Measurements from ENCODE around the gene ELOVL6.

Gene ELOVL6

DNA sequence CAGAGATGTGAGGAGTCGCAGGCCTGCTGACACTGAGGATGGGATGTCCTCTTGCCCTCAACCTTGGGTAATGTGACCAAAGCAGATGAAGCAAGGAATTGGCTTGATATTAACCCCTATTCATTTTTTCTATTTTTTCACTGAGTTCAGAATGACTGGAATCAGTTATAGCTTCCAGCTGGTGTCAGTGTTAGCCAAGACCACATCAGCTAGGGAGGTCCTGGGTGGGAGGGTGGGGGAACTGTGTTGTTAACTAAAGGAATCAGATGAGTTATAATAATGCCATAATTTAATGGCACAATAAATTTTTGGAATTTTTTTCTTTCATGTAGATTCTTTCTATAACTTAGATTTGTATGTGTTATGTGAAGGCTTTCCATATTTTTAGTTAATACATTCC lies 193.9 kb downstream of the ELOVL6 start:
- no peak overlapping the region for H3K4me3 ChIP-seq (ENCODE audit: low read depth in 1 of 2, low read length in 1 of 2)
- no peaks in the 10 kb centered on the region for H3K27me3 ChIP-seq
- H3K27ac ChIP-seq = no peak overlapping the region
- H3K36me3 ChIP-seq = no peaks in the 10 kb centered on the region
- H3K9me3 ChIP-seq = no peaks in the 10 kb centered on the region
- no peak for TF ChIP-seq CTCF (IDR thresholded peaks at IDR 0.05)
- no peaks in the 10 kb centered on the region for H3K4me1 ChIP-seq (ENCODE audit: control insufficient read depth in 1 of 2, insufficient read depth in 1 of 2, low read depth in 1 of 2, low read length in 1 of 2)

GRCh38 chr4:110003401-110004187 lies 194.8 kb downstream of the ELOVL6 start:
- H3K4me3 ChIP-seq (ENCODE audit: low read depth in 1 of 2, low read length in 1 of 2) = no peak overlapping the region
- no peaks in the 10 kb centered on the region for H3K27me3 ChIP-seq
- TF ChIP-seq CTCF (IDR thresholded peaks at IDR 0.05) = no peak
- H3K4me1 ChIP-seq (ENCODE audit: control insufficient read depth in 1 of 2, insufficient read depth in 1 of 2, low read depth in 1 of 2, low read length in 1 of 2) = no peaks in the 10 kb centered on the region
- H3K36me3 ChIP-seq = no peaks in the 10 kb centered on the region
- H3K27ac ChIP-seq = no peak overlapping the region
- no peaks in the 10 kb centered on the region for H3K9me3 ChIP-seq

DNA sequence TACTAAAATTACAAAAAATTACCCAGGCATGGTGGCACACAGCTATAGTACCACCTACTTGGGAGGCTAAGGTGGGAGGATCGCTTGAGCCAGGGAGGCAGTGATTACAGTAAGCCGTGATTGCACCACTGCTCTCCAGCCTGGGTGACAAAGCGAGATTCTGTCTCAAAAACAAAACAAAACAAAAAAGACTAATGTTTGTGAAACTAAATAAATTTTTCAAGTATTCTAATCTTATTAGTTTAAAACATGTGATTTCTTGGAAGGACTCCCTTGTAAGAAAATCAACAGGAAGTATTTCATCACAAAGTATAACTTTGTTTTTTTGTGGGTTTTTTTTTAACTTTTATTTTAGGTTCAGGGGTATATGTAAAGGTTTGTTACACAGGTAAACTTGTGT lies 196.1 kb downstream of the ELOVL6 start:
- no peak for TF ChIP-seq CTCF (IDR thresholded peaks at IDR 0.05)
- Histone ChIP-seq H3K36me3 (no peaks in the 10 kb centered on the region), H3K27ac (no peak overlapping the region), H3K4me1 (ENCODE audit: control insufficient read depth in 1 of 2, insufficient read depth in 1 of 2, low read depth in 1 of 2, low read length in 1 of 2) (no peaks in the 10 kb centered on the region), H3K9me3 (no peaks in the 10 kb centered on the region), H3K4me3 (ENCODE audit: low read depth in 1 of 2, low read length in 1 of 2) (no peak overlapping the region), H3K27me3 (no peaks in the 10 kb centered on the region)

GRCh38 chr4:109999585-109999912 lies 198.9 kb downstream of the ELOVL6 start:
- H3K27ac ChIP-seq = no peak overlapping the region
- TF ChIP-seq CTCF (IDR thresholded peaks at IDR 0.05) = no peak
- H3K4me1 ChIP-seq (ENCODE audit: control insufficient read depth in 1 of 2, insufficient read depth in 1 of 2, low read depth in 1 of 2, low read length in 1 of 2) = no peaks in the 10 kb centered on the region

GRCh38 chr4:109998867-109999584 lies 199.4 kb downstream of the ELOVL6 start:
- Histone ChIP-seq H3K4me3 (ENCODE audit: low read depth in 1 of 2, low read length in 1 of 2) (no peak overlapping the region), H3K4me1 (ENCODE audit: control insufficient read depth in 1 of 2, insufficient read depth in 1 of 2, low read depth in 1 of 2, low read length in 1 of 2) (no peaks in the 10 kb centered on the region), H3K9me3 (no peaks in the 10 kb centered on the region), H3K27ac (no peak overlapping the region), H3K27me3 (no peaks in the 10 kb centered on the region), H3K36me3 (no peaks in the 10 kb centered on the region)
- no peak for TF ChIP-seq CTCF (IDR thresholded peaks at IDR 0.05)

More at GRCh38 chr4:109999585-109999912, 198.9 kb downstream of the ELOVL6 start:
- Histone ChIP-seq H3K9me3 (no peaks in the 10 kb centered on the region), H3K4me3 (ENCODE audit: low read depth in 1 of 2, low read length in 1 of 2) (no peak overlapping the region), H3K27me3 (no peaks in the 10 kb centered on the region), H3K36me3 (no peaks in the 10 kb centered on the region)

Measured in neutrophil (primary cell).